Measurements from ENCODE around the gene GRAP.

GRAP gene

DNA sequence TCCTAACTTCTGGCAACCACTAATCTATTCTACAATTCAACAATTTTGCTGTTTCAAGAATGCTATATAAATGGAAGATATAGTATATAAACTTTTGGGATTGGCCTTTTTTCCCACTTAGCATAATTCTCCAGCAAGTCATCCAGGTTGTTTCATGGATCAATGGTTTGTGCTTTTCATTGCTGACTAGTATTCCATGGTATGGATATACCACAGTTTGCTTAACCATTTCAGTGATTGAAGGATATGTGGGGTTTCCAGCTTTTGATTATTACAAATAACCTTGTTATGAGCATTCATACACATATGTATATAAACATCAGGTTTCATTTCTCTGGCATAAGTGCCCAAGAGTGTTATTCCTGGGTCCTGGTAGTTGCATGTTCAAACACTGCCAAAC is 40.1 kb downstream of the GRAP start:
- in situ Hi-C loops (cut with MboI; ENCODE audit: low pct_unique_long_range_greater_than_20kb, low sequenced_read_pairs) = no loop called here
- DNase-seq = no peak

GRCh38 chr17:19005789-19006430 is 40.8 kb downstream of the GRAP start:
- DNase-seq = no peak
- in situ Hi-C loops (cut with MboI; ENCODE audit: low pct_unique_long_range_greater_than_20kb, low sequenced_read_pairs) = no loop called here

DNA sequence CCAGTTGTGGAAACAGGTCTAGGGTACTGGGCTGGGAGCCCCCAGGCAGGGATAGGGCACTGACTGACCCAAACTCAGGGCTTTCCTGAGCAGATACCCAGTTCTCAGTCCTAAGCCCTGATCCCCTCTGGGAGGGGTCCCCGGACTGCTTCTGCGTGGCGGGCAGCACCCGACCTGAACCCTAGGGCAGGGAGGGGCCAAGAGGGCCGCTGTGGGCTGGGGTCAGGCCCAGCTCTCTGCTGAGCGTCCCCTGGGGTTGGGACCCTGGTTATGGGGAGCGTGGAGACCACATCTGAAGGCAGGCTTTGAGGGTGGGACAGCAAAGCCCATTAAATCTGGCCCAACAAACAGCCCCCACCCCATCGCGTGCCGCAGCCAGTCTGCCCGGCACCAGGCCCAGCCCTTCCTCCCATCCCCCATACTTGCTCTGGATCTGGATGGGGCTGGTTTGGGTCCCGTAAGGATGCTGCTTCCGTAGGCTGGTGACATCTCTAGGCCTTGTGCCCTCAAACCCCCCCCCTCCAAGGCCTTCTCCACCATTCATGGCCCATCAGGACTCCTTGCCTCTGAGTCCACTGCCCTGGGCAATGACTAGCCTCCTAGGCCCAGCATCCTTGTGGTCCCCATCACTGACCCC is 41.5 kb downstream of the GRAP start:
- DNase-seq = no peak
- in situ Hi-C loops (cut with MboI; ENCODE audit: low pct_unique_long_range_greater_than_20kb, low sequenced_read_pairs) = no loop called here

GRCh38 chr17:19004421-19005136 is 42.2 kb downstream of the GRAP start, which contains the start of gene FAM83G:
TSS of gene FAM83G (minus strand) at chr17:19004764. CDS start at chr17:19004041, 723 bp downstream.
- peak; percentile 35 for DNase-seq
- in situ Hi-C loops (cut with MboI; ENCODE audit: low pct_unique_long_range_greater_than_20kb, low sequenced_read_pairs) = no loop called here

DNA sequence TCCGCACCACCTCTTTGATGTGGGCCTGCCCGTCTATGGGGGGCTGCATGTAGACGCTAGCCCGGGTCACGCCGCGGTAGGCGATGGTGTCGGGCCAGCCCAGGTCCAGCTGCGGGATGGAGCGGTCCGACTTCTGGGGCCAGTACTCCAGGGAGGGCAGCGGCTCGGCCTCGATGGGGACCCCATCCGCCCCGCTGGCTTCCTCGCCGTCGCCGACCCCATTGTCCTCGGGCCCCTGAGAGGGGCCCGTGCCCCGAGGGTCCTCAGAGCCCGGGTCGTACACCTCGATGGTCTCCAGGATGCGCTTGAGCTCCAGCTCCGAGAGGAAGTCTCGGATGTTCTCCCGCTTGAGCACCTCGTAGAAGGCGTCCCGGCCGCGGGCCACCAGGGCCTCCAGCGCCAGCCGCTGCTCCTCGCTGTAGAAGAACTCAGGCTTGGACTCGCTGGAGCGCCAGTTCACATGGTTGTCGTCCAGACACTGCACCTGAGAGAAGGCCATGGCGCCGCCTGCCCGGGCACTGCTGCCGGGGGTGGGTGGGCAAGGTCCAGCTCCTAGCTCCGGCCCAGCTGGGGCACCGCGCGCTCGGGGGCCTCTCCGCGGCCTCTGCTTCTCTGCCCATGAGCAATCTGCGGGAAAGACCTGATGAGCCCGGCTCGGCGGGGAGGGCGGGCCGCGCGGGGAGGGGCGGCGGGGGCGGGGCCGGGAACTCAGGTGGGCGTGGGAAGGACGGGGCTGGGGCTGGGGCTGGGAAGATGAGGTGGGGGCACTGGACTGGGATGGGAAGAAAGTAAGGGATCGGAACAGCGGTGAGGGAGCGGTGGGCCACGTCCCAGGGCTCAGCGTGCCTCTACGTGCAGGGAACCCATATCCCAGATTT is 43.0 kb downstream of the GRAP start:
- in situ Hi-C loops (cut with MboI; ENCODE audit: low pct_unique_long_range_greater_than_20kb, low sequenced_read_pairs) = no loop called here
- no peak for DNase-seq

GRCh38 chr17:19002805-19003542 is 43.8 kb downstream of the GRAP start:
- in situ Hi-C loops (cut with MboI; ENCODE audit: low pct_unique_long_range_greater_than_20kb, low sequenced_read_pairs) = no loop called here

GRCh38 chr17:19001907-19002590 is 44.7 kb downstream of the GRAP start:
- in situ Hi-C loops (cut with MboI; ENCODE audit: low pct_unique_long_range_greater_than_20kb, low sequenced_read_pairs) = no loop called here
- DNase-seq = no peak

More at GRCh38 chr17:19002805-19003542, 43.8 kb downstream of the GRAP start:
- no peak for DNase-seq

- no peak for DNase-seq
- in situ Hi-C loops (cut with MboI; ENCODE audit: low pct_unique_long_range_greater_than_20kb, low sequenced_read_pairs) = no loop called here
Observed at GRCh38 chr17:19000531-19001325, 46.0 kb downstream of the GRAP start.

- DNase-seq = no peak
- in situ Hi-C loops (cut with MboI; ENCODE audit: low pct_unique_long_range_greater_than_20kb, low sequenced_read_pairs) = no loop called here
Observed at GRCh38 chr17:18999911-19000310, 46.8 kb downstream of the GRAP start.

- DNase-seq = no peak
- in situ Hi-C loops (cut with MboI; ENCODE audit: low pct_unique_long_range_greater_than_20kb, low sequenced_read_pairs) = no loop called here
Observed at GRCh38 chr17:18999394-18999793, 47.4 kb downstream of the GRAP start.

- DNase-seq = no peak
- in situ Hi-C loops (cut with MboI; ENCODE audit: low pct_unique_long_range_greater_than_20kb, low sequenced_read_pairs) = no loop called here
Observed at GRCh38 chr17:18997650-18998196, 49.0 kb downstream of the GRAP start.

DNA sequence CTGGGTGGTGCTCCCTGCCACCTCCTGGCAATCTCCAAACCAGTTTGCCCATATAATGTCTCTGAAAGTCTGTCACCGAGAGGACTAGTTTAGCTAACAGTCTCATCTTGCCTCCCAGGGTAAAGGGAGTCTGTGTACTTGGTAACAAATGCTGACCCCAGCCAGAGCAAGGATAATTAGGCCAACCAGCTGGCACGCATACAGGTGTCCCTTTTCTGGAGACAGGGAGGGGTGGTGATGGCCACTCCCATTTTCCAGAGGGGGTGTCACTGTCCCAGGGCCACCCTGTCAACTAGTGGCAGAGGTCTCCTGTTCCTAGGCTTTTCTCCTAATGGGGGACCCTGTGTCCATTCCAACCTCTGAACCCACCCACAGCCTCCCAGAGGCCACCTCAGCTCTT is 50.3 kb downstream of the GRAP start:
- in situ Hi-C loops (cut with MboI; ENCODE audit: low pct_unique_long_range_greater_than_20kb, low sequenced_read_pairs) = no loop called here

GRCh38 chr17:18995220-18995619 is 51.5 kb downstream of the GRAP start:
- no peak for DNase-seq
- in situ Hi-C loops (cut with MboI; ENCODE audit: low pct_unique_long_range_greater_than_20kb, low sequenced_read_pairs) = no loop called here

More for the DNA sequence above, 50.3 kb downstream of the GRAP start:
- no peak for DNase-seq

DNA sequence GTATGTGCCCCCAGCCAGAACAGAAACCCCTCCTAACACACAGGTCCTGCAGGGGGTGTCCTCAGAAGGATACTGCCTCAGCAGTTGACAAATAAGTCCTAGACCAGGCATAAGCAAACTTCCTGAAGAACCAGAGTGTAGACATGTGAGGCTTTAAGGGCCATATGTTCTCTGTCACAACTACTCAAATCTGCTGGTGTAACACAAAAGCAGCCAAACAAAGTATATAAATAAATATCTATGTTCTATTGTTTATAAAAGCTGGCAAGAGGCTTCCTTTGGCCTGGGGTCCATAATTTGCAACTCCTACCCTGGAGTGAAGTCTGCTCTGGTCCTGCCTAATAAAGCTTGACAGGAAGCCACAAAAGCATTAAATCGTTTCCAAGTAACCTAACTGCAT is 52.1 kb downstream of the GRAP start:
- no peak for DNase-seq
- in situ Hi-C loops (cut with MboI; ENCODE audit: low pct_unique_long_range_greater_than_20kb, low sequenced_read_pairs) = no loop called here

- no peak for DNase-seq
- in situ Hi-C loops (cut with MboI; ENCODE audit: low pct_unique_long_range_greater_than_20kb, low sequenced_read_pairs) = no loop called here
Observed at GRCh38 chr17:18993905-18994526, 52.7 kb downstream of the GRAP start.

GRCh38 chr17:18992454-18993130 is 54.2 kb downstream of the GRAP start:
- in situ Hi-C loops (cut with MboI; ENCODE audit: low pct_unique_long_range_greater_than_20kb, low sequenced_read_pairs) = no loop called here
- peak; percentile 80 for DNase-seq
